ENCODE measurements around the gene ACOT9. TPM values are rescaled to one million over a fixed set of nuclear protein-coding genes. Genes with fewer than 3 reads are reported as not detected.

The ACOT9 gene
- total RNA-seq, 1 experiment from 2014 or later: 33.6 TPM

DNA sequence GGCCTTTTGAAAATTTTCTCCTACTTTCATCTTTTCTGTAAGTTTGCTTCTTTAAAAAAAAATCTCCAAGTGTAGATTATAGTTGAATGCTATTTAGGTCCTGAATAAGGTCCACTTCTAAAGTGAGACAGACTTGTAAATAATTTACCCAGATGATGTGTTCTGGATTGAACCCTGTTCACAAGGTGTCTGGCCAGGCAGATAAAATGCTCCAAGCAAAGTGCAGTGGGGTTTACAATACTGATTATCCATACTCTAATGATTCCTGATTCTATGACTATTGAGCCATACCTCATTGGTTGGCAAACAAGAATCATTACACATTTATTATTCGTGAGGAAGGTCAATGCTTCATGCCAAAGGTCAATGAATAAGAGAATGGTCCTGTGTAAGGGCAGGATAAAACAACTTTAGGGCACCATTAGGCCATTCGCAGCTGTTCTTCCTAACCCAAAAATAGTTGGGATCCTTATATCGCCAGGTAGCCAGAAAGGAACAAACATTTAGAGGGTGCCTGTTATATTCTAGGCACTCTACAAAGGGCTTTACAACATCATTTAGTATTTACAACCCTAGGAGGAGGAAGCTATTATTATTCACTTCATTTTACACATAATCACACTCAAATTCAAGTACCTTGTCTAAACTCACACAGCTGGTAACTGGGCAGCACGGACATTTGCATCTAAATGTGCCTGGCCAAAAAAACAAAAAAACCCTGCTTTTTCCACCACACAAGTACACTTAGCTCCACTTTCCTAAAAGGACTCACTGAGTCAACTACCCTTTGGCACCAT, 21.3 kb upstream of the ACOT9 start:
- H3K4me3 ChIP-seq (ENCODE audit: low read depth, low read length, poor library complexity, severe bottlenecking): no peak overlapping the region
- no peaks in the 10 kb centered on the region for H3K27me3 ChIP-seq (replicated peaks; ENCODE audit: insufficient read depth, low read depth, low read length, poor library complexity)
- H3K9me3 ChIP-seq (ENCODE audit: low read depth, low read length, poor library complexity, severe bottlenecking): no peaks in the 10 kb centered on the region
- intact Hi-C loops (cut with micrococcal nuclease; ENCODE audit: unreplicated experiment): no loop called here
- ChIA-PET CTCF (no interaction called here), POLR2A (ENCODE audit: low non-redundant PET) (no interaction called here)
- BruUV-seq (replicated peaks): no TSS peak
- TF ChIP-seq EZH2 (IDR thresholded peaks at IDR 0.05; ENCODE audit: borderline replicate concordance, low read depth, low read length, poor library complexity, severe bottlenecking): no peak
- TF ChIP-seq, protein P1, sequence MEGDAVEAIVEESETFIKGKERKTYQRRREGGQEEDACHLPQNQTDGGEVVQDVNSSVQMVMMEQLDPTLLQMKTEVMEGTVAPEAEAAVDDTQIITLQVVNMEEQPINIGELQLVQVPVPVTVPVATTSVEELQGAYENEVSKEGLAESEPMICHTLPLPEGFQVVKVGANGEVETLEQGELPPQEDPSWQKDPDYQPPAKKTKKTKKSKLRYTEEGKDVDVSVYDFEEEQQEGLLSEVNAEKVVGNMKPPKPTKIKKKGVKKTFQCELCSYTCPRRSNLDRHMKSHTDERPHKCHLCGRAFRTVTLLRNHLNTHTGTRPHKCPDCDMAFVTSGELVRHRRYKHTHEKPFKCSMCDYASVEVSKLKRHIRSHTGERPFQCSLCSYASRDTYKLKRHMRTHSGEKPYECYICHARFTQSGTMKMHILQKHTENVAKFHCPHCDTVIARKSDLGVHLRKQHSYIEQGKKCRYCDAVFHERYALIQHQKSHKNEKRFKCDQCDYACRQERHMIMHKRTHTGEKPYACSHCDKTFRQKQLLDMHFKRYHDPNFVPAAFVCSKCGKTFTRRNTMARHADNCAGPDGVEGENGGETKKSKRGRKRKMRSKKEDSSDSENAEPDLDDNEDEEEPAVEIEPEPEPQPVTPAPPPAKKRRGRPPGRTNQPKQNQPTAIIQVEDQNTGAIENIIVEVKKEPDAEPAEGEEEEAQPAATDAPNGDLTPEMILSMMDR (conservative IDR thresholded peaks at IDR 0.05; ENCODE audit: low read depth, low read length): no peak
- H3K4me1 ChIP-seq (ENCODE audit: insufficient read depth, low read length, poor library complexity, severe bottlenecking): no peaks in the 10 kb centered on the region
- no peaks in the 10 kb centered on the region for H3K36me3 ChIP-seq (ENCODE audit: insufficient read depth, low read length, poor library complexity, severe bottlenecking)
- no peak overlapping the region for H3K27ac ChIP-seq (ENCODE audit: low read depth, low read length, poor library complexity, severe bottlenecking)
- no peak for DNase-seq (ENCODE audit: low spot score)

DNA sequence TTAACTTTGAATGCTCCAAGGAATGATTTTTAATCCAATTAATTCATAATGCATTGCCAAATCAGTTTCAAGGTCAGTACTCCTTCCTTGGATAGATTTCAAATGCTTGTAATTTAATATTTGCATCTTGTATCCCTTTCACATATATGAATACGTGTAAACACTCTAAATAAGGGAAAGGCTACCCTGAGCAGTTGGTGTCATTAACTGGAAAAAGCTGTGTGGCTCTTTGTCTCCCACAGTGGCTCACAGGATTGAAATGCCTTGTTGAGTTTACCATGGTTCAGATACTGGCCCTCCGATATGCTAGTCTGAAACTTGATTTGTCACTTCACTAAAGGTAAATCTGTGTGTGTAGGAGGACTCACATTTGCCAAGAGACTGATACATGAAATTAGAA, 16.7 kb upstream of the ACOT9 start:
- H3K36me3 ChIP-seq (ENCODE audit: insufficient read depth, low read length, poor library complexity, severe bottlenecking): no peaks in the 10 kb centered on the region
- H3K4me1 ChIP-seq (ENCODE audit: insufficient read depth, low read length, poor library complexity, severe bottlenecking): no peaks in the 10 kb centered on the region
- TF ChIP-seq, protein P1 (conservative IDR thresholded peaks at IDR 0.05; ENCODE audit: low read depth, low read length): no peak
- no peak for TF ChIP-seq EZH2 (IDR thresholded peaks at IDR 0.05; ENCODE audit: borderline replicate concordance, low read depth, low read length, poor library complexity, severe bottlenecking)
- no TSS peak for BruUV-seq (replicated peaks)
- ChIA-PET POLR2A (ENCODE audit: low non-redundant PET) (no interaction called here), CTCF (no interaction called here)
- H3K27me3 ChIP-seq (replicated peaks; ENCODE audit: insufficient read depth, low read depth, low read length, poor library complexity): no peaks in the 10 kb centered on the region
- H3K4me3 ChIP-seq (ENCODE audit: low read depth, low read length, poor library complexity, severe bottlenecking): no peak overlapping the region
- no peaks in the 10 kb centered on the region for H3K9me3 ChIP-seq (ENCODE audit: low read depth, low read length, poor library complexity, severe bottlenecking)
- H3K27ac ChIP-seq (ENCODE audit: low read depth, low read length, poor library complexity, severe bottlenecking): no peak overlapping the region
- intact Hi-C loops (cut with micrococcal nuclease; ENCODE audit: unreplicated experiment): no loop called here
- DNase-seq (ENCODE audit: low spot score): no peak

DNA sequence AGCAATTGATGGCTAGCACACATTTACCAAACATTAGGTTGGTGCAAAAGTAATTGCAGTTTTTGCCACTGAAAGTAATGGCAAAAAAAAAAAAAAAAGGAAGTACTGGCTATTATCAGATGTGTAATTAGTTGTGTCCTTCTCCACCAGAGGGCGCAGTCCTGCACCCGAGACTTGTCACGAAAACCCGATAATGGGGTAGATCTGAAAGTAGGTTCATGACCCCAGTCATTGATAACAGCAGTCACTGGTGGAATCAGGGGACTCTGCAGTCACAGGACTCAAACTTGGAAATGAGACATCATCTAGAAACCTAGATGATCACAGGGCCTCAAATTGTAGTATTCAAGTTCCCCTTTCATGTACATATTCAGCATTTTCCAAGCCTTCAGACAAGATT, 13.1 kb upstream of the ACOT9 start:
- peak; percentile 80 for DNase-seq (ENCODE audit: low spot score)
- H3K27ac ChIP-seq (ENCODE audit: low read depth, low read length, poor library complexity, severe bottlenecking): no peak overlapping the region
- no peaks in the 10 kb centered on the region for H3K36me3 ChIP-seq (ENCODE audit: insufficient read depth, low read length, poor library complexity, severe bottlenecking)
- H3K4me3 ChIP-seq (ENCODE audit: low read depth, low read length, poor library complexity, severe bottlenecking): no peak overlapping the region
- no peaks in the 10 kb centered on the region for H3K9me3 ChIP-seq (ENCODE audit: low read depth, low read length, poor library complexity, severe bottlenecking)
- TF ChIP-seq, protein P1 (conservative IDR thresholded peaks at IDR 0.05; ENCODE audit: low read depth, low read length): peak; percentile 81
- no peak for TF ChIP-seq EZH2 (IDR thresholded peaks at IDR 0.05; ENCODE audit: borderline replicate concordance, low read depth, low read length, poor library complexity, severe bottlenecking)
- ChIA-PET CTCF (no interaction called here), POLR2A (ENCODE audit: low non-redundant PET) (no interaction called here)
- no TSS peak for BruUV-seq (replicated peaks)
- intact Hi-C loops (cut with micrococcal nuclease; ENCODE audit: unreplicated experiment): loop anchor here (1.0 kb wide), 1 partner anchor 146 kb away; no protein-coding TSS in a partner anchor
- no peaks in the 10 kb centered on the region for H3K4me1 ChIP-seq (ENCODE audit: insufficient read depth, low read length, poor library complexity, severe bottlenecking)
- no peaks in the 10 kb centered on the region for H3K27me3 ChIP-seq (replicated peaks; ENCODE audit: insufficient read depth, low read depth, low read length, poor library complexity)
